Hepatocyte (in vitro differentiated cells): ENCODE results near the gene PTH1R.

Experiments used
- EZH2 ChIP-seq: fragments of 200-600 bp; sonication (generic); IDR thresholded peaks from 2 replicates; pipeline ENCODE4 v1.6.1; 2016; ENCODE audit warnings: antibody characterized with exemption, mild to moderate bottlenecking, borderline replicate concordance
- TF ChIP-seq, protein P1 (sequence below): fragments of 200-600 bp; sonication (generic); IDR thresholded peaks from 2 replicates; pipeline ENCODE4 v1.5.1; 2016; ENCODE audit warnings: antibody characterized with exemption, mild to moderate bottlenecking; ENCODE audit not compliant: poor library complexity

DNA sequence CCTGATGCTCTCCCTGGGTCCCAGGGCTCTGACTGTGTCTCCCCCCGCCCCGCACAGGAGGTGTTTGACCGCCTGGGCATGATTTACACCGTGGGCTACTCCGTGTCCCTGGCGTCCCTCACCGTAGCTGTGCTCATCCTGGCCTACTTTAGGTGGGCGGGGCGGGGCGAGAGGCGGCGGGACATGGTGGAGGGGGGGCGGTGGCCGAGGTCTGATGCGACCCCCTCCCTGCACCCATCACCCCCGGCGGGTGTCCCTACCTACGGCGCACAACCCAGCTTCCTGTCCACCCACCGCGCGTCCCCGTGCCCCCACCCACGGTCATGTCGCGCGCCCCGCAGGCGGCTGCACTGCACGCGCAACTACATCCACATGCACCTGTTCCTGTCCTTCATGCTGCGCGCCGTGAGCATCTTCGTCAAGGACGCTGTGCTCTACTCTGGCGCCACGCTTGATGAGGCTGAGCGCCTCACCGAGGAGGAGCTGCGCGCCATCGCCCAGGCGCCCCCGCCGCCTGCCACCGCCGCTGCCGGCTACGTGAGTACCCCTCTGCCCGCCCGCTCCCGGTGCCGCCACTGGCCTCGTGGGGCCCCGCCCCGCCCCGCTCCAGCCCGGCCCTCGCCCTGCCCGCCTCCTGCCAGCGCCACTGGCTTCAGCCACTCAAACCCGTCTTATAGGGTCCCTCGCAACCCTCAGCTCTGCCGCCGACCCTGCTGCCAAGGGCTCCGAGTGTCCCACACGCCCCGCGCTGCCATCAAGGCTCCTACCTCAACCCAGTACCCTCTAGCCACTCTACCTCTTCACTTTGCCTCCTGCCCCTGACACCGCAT lies 21.0 kb downstream of the PTH1R start:
- TF ChIP-seq, protein P1, sequence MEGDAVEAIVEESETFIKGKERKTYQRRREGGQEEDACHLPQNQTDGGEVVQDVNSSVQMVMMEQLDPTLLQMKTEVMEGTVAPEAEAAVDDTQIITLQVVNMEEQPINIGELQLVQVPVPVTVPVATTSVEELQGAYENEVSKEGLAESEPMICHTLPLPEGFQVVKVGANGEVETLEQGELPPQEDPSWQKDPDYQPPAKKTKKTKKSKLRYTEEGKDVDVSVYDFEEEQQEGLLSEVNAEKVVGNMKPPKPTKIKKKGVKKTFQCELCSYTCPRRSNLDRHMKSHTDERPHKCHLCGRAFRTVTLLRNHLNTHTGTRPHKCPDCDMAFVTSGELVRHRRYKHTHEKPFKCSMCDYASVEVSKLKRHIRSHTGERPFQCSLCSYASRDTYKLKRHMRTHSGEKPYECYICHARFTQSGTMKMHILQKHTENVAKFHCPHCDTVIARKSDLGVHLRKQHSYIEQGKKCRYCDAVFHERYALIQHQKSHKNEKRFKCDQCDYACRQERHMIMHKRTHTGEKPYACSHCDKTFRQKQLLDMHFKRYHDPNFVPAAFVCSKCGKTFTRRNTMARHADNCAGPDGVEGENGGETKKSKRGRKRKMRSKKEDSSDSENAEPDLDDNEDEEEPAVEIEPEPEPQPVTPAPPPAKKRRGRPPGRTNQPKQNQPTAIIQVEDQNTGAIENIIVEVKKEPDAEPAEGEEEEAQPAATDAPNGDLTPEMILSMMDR: no peak
- TF ChIP-seq EZH2: no peak
